Suppressor macrophage treated with lipopolysaccharide for 1 hour (primary cell): ENCODE data around the gene OR52K1.
"Not testable (repeated sequence)": the region's sequence is repeated elsewhere in the genome, so short reads cannot be mapped to it uniquely, and the experiment has no call there.

Source experiments
- DNase-seq, 3 donors: peaks; one replicate each; pipeline ENCODE4 v3.0.0-alpha.2; 2020 to 2022

Gene OR52K1

GRCh38 chr11:4491878-4492606 lies 9.6 kb downstream of the OR52K1 start:
- DNase-seq: peak in 1 of 3 donors; percentile 35

- DNase-seq: no peak
Measured at GRCh38 chr11:4493480-4493818, 11.0 kb downstream of the OR52K1 start.

- DNase-seq: peak; percentile 28 to 65 (median 51)
Measured at GRCh38 chr11:4495487-4495886, 13.0 kb downstream of the OR52K1 start.

- no peak for DNase-seq
Measured at GRCh38 chr11:4495986-4496385, 13.5 kb downstream of the OR52K1 start.

- no peak for DNase-seq
Measured at GRCh38 chr11:4496557-4497248, 14.3 kb downstream of the OR52K1 start.

GRCh38 chr11:4508886-4509285 lies 26.4 kb downstream of the OR52K1 start:
- no peak for DNase-seq

- peak in 1 of 3 donors; percentile 16 for DNase-seq
Measured at GRCh38 chr11:4511282-4512245, 29.1 kb downstream of the OR52K1 start.

GRCh38 chr11:4514196-4514595 lies 31.8 kb downstream of the OR52K1 start:
- DNase-seq: peak in 1 of 3 donors; percentile 8

GRCh38 chr11:4522339-4522738 lies 39.9 kb downstream of the OR52K1 start:
- peak in 1 of 3 donors; percentile 9 for DNase-seq

GRCh38 chr11:4522752-4523151 lies 40.3 kb downstream of the OR52K1 start:
- DNase-seq: no peak

- DNase-seq: peak in 1 of 3 donors; percentile 5
Measured at GRCh38 chr11:4523666-4524065, 41.2 kb downstream of the OR52K1 start.

- peak; percentile 35 to 48 (median 46) for DNase-seq
Measured at GRCh38 chr11:4527926-4528325, 45.5 kb downstream of the OR52K1 start.

- not testable (repeated sequence) for DNase-seq
Measured at GRCh38 chr11:4531686-4532085, 49.2 kb downstream of the OR52K1 start.

GRCh38 chr11:4539603-4540219 lies 57.3 kb downstream of the OR52K1 start:
- peak; percentile 61 to 78 (median 77) for DNase-seq

- no peak for DNase-seq
Measured at GRCh38 chr11:4541071-4541470, 58.6 kb downstream of the OR52K1 start.
